Activated CD4-positive, alpha-beta memory T cell treated with anti-CD3 and anti-CD28 coated beads, Interleukin-2, amount 10 ng/mL, durations not matched to agents 7 days and 5 days (primary cell): ENCODE results near the gene TOGARAM2. TPM values are rescaled to one million over a fixed set of nuclear protein-coding genes. Genes with fewer than 3 reads are reported as not detected.

ENCODE experiments used
- CTCF ChIA-PET: fragments of 350-600 bp; sonication (Branson Sonifier 250); formaldehyde crosslinking; loops from one replicate; lab custom pipeline; 2021; ENCODE audit warnings: antibody characterized with exemption, inconsistent platforms; lab: Charles Lee
- POLR2A ChIA-PET: fragments of 350-600 bp; sonication (Branson Sonifier 250); formaldehyde crosslinking; loops from one replicate; lab custom pipeline; 2021; ENCODE audit warnings: antibody characterized with exemption; lab: Charles Lee
- DNase-seq: peaks from one replicate; pipeline ENCODE4 v3.0.0-alpha.2; 2020
- H3K27ac Mint-ChIP-seq: one replicate; pipeline ENCODE4 v1.8.0; 2021; ENCODE audit warnings: mild to moderate bottlenecking, mixed read lengths
- H3K27me3 Mint-ChIP-seq: one replicate; pipeline ENCODE4 v1.8.0; 2021; ENCODE audit warnings: mixed read lengths
- H3K36me3 Mint-ChIP-seq: one replicate; pipeline ENCODE4 v1.8.0; 2021; ENCODE audit warnings: low read depth, mixed read lengths
- H3K4me1 Mint-ChIP-seq: one replicate; pipeline ENCODE4 v1.8.0; 2021; ENCODE audit warnings: mixed read lengths
- H3K4me3 Mint-ChIP-seq: one replicate; pipeline ENCODE4 v1.8.0; 2021; ENCODE audit warnings: mild to moderate bottlenecking, mixed read lengths
- H3K9me3 Mint-ChIP-seq: one replicate; pipeline ENCODE4 v1.8.0; 2021; ENCODE audit warnings: mixed read lengths
- total RNA-seq, 2 experiments: library from RNA; stranded (reverse); gene quantifications; one replicate each; pipeline ENCODE4 v1.2.3, GENCODE V29; 2021

The TOGARAM2 gene
- total RNA-seq, 2 experiments from 2014 or later, result 8.9 to 10.3 TPM

DNA sequence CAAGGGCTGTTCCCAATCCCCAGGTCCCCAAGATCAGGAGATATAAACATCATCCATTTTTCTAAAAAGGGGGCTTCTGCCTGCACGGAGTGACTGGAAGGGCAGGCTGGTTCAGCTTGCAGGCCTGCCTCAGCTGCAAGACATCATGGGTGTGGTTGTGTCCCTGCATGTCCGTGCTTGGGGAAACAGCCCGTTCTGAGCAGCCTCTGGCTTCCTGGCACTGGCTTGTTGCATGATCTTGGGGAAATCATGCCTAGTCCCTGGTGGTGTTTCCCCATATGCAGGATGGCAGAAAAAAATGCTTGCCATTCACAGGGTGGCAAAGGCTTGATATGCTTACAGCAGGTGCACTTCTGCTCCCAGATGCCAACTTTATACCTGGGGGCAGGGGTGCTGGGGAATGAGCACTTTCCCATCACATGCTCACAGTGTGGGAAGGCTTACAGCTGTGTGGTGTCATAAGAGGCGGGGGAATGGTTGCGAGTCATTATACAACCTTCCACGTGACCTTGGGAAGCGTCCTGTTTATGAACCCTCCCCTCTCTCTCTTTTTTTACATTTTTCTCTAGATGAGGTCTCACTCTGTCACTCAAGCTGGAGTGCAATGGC is 86.0 kb downstream of the TOGARAM2 start:
- ChIA-PET CTCF (no interaction called here), POLR2A (interaction anchor here (0.6 kb wide), 1 partner anchor 47 kb away, joined by 3 read pairs; no protein-coding TSS in a partner anchor)
- H3K9me3 Mint-ChIP-seq, result no peaks in the 10 kb centered on the region
- no peaks in the 10 kb centered on the region for H3K27me3 Mint-ChIP-seq
- no peak overlapping the region for H3K4me3 Mint-ChIP-seq
- H3K27ac Mint-ChIP-seq, result no peak overlapping the region
- DNase-seq, result no peak
- H3K4me1 Mint-ChIP-seq, result no peaks in the 10 kb centered on the region
- H3K36me3 Mint-ChIP-seq, result no peaks in the 10 kb centered on the region

DNA sequence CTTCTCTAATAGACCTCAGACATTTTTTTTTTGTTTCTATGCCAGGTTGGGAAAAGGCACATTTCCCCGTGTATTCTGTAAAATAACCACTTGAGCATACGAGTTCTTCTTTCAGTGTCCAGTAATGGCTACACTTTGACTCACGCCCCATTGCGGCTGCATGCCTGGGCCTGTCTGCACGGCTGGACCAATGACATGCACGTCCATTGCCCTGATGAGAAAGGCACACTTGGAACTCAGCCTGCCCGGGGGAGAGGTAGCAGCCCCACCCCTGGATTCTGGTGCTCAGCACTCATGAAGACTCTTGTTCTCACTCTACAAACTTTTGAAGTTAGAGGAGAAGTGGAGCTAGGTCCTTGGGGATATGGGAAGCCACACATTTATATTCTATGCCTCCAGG is 87.4 kb downstream of the TOGARAM2 start:
- H3K36me3 Mint-ChIP-seq, result no peaks in the 10 kb centered on the region
- CTCF ChIA-PET, result no interaction called here
- no peak for DNase-seq

DNA sequence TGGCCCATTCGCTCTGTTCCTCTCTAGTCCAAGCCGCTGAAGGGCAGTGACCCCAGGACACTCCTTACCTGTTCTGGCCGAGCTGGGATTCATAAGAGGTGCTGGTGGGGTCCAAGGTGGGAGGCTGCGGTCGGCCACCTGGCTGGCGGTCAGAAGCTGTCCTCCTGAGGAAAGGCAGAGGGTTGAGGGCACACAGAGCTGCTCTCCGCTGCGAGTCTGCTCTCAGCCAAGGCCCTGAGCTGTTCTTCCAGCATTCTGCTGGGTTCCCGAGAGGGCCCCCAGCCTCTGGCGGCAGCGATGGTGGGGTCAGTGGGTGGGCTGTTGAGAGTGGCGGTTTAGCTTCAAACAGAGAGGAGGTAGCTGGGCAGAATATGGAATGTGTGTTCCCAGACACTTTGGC is 89.4 kb downstream of the TOGARAM2 start:
- no peaks in the 10 kb centered on the region for H3K9me3 Mint-ChIP-seq
- DNase-seq, result no peak
- H3K36me3 Mint-ChIP-seq, result no peaks in the 10 kb centered on the region
- no peaks in the 10 kb centered on the region for H3K4me1 Mint-ChIP-seq
- ChIA-PET POLR2A (no interaction called here), CTCF (no interaction called here)
- no peak overlapping the region for H3K4me3 Mint-ChIP-seq
- H3K27me3 Mint-ChIP-seq, result no peaks in the 10 kb centered on the region
- no peak overlapping the region for H3K27ac Mint-ChIP-seq

More for the DNA sequence above, 87.4 kb downstream of the TOGARAM2 start:
- Mint-ChIP-seq H3K27me3 (no peaks in the 10 kb centered on the region), H3K9me3 (no peaks in the 10 kb centered on the region), H3K4me3 (no peak overlapping the region), H3K4me1 (no peaks in the 10 kb centered on the region), H3K27ac (no peak overlapping the region)
- POLR2A ChIA-PET, result no interaction called here

DNA sequence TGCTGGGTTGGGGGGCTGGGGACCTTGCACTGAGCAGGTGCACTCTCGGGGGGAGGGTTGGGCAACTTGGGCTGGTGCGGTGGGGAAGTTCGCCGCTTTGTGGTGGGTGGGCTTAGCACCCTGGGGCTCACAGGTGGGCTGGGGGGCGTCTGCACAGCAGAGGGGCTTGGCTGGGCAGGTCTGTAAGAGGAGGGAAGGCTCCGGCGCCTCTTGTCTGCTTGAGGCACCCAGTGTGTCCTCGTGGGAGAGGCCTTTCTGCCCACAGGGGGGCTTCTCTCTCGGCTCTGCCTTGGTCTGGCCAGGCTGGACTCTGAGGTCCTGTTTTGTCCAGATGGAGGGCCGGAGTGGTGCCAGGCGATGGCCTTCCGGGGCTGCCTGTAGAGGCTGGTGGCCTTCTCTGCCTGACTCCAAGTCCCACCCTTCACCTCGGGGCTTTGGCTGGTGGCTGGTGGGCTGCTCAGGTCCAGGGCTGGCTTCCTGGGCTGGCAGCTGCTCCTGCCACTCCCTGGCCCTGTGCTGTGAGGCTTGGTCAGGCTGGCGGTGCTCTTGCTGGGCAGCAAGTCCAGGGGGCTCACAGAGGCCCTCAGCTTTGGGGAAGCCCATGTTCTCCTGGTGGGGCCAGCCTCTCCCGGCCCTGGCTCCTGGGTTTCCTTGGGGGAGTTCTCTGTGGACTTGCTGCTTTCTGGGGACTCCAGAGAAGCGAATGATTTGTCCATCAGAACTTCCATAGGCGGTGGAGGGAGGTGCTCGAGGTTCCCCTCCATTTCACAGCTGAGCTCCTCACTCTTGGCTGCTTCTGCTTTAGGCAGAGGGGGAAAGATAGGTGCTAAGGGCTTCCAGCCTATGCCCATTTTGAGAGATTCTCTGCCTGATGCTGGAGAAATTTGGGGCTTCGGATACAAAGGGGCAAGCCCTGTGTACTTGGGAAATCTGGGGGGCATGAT is 90.2 kb downstream of the TOGARAM2 start:
- no peaks in the 10 kb centered on the region for H3K27me3 Mint-ChIP-seq
- no peaks in the 10 kb centered on the region for H3K4me1 Mint-ChIP-seq
- CTCF ChIA-PET, result no interaction called here
- H3K36me3 Mint-ChIP-seq, result no peaks in the 10 kb centered on the region
- no peak overlapping the region for H3K4me3 Mint-ChIP-seq
- H3K27ac Mint-ChIP-seq, result no peak overlapping the region
- no peak for DNase-seq
- POLR2A ChIA-PET, result no interaction called here
- no peaks in the 10 kb centered on the region for H3K9me3 Mint-ChIP-seq

DNA sequence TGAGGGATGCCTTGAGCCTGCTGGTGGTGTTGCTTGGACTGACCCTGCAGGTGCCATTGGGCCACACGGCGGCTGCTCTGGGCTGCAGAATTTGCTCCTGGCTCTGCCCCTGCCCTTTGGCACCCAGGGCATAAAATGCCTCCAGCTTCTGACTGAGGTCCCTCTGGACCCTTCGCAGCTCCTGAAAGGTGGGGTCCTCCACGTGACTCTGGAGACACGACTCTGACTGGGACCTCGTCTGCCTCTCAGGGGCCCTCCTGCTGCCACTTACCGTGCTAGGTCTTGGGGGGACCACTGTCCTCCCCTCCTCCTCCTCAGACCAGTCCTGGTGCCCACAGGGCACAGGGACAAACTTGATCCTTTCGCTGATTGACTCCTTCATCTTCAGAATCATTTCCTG is 91.2 kb downstream of the TOGARAM2 start:
- H3K9me3 Mint-ChIP-seq, result no peaks in the 10 kb centered on the region
- ChIA-PET CTCF (no interaction called here), POLR2A (no interaction called here)
- no peaks in the 10 kb centered on the region for H3K36me3 Mint-ChIP-seq
- no peak overlapping the region for H3K27ac Mint-ChIP-seq
- H3K4me1 Mint-ChIP-seq, result no peaks in the 10 kb centered on the region
- no peak for DNase-seq
- H3K27me3 Mint-ChIP-seq, result no peaks in the 10 kb centered on the region
- no peak overlapping the region for H3K4me3 Mint-ChIP-seq

DNA sequence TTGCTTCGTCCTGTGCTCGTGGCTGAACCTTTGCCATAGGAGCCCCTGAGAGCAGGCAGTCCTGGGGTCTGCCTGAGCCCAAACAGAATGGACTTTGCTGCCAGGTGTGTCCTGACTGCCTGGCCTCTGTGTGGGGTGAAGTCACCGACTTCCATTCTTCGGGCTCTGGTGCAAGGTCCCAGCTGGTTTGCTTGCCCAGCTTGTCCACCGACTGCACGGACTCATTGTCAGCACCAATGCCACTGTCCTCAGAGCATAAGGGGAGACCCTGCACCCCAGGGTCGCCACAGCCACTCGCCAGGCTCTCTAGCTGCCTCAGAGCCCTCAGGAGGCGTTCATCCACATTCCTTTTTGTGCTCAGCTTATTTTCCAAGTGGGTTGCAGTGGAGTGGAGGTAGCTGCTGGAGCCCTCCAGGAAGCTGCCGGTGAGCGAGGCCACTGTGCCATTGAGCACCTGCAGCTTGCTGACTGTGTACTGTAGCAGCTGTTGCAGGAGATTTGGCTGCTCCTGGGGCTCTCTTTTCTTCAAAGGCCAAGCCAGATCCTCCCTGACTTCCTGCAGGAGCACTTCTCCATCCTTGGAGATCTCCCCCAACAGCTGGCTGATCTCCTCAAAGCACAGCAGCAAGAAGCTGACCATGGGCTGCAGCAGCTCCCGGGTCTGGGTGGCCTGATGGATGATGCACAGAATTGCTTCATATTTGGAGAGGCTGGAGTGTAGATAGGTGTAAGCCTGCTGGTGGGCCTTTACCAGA is 92.0 kb downstream of the TOGARAM2 start:
- Mint-ChIP-seq H3K36me3 (no peaks in the 10 kb centered on the region), H3K4me3 (no peak overlapping the region), H3K9me3 (no peaks in the 10 kb centered on the region), H3K4me1 (no peaks in the 10 kb centered on the region), H3K27me3 (no peaks in the 10 kb centered on the region), H3K27ac (no peak overlapping the region)
- POLR2A ChIA-PET, result no interaction called here
- CTCF ChIA-PET, result interaction anchor here (0.7 to 1.1 kb wide), 2 partner anchors 16 to 58 kb away, joined by 3 read pairs; no protein-coding TSS in a partner anchor
- no peak for DNase-seq

DNA sequence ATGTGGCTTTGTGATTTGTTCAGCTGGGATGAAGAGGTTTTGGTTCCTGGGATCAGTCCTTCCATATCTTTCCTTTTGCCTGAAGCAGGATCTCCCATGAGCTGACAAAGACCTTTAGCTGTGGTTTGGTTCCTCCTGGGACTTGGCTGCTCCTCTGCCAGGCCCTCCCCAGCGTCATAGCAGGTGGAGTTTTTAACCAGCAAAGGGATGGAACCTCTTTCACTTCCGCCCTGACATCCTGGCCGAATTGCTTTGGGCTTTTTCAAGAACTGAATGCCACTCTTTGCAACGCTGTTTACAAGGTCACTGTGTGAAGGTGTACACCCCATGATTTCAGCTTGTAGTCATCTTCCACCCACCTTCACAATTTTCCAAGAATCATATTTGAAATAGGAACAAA is 92.8 kb downstream of the TOGARAM2 start:
- ChIA-PET POLR2A (no interaction called here), CTCF (interaction anchor here (0.7 kb wide), 1 partner anchor 16 kb away, joined by 3 read pairs; no protein-coding TSS in a partner anchor)
- no peak for DNase-seq
- Mint-ChIP-seq H3K27me3 (no peaks in the 10 kb centered on the region), H3K4me1 (no peaks in the 10 kb centered on the region), H3K9me3 (no peaks in the 10 kb centered on the region), H3K36me3 (no peaks in the 10 kb centered on the region), H3K27ac (no peak overlapping the region), H3K4me3 (no peak overlapping the region)

DNA sequence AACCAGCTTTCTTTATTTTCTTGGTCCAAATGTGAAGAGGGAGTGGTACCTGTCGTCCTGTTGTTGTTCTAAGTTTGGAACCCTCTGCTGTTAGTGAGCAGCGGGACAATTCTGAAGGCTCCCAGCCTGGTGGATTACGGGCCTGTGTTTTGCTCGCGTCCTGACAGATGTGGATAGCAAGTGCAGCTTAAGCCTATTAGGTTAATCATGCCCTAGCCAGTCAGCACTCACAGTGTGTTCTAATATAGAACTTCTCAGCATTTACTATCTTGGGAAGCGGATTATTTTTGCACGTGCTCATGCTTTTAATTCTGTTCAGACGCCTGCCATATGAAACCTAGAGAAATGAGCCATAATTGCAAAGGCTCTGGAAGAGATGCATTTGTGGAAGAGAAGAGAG is 93.3 kb downstream of the TOGARAM2 start, which contains the start of gene PCARE:
PCARE (minus strand) TSS at position 113 of the 400 bp plus-strand sequence. CDS start 262 bp downstream, outside the sequence.
- POLR2A ChIA-PET, result no interaction called here
- Mint-ChIP-seq H3K9me3 (no peaks in the 10 kb centered on the region), H3K27ac (no peak within 1 kb of the TSS), H3K4me3 (no peak within 1 kb of the TSS), H3K36me3 (no peaks in the 10 kb centered on the region), H3K4me1 (no peaks in the 10 kb centered on the region), H3K27me3 (no peaks in the 10 kb centered on the region)
- CTCF ChIA-PET, result no interaction called here
- DNase-seq, result no peak

DNA sequence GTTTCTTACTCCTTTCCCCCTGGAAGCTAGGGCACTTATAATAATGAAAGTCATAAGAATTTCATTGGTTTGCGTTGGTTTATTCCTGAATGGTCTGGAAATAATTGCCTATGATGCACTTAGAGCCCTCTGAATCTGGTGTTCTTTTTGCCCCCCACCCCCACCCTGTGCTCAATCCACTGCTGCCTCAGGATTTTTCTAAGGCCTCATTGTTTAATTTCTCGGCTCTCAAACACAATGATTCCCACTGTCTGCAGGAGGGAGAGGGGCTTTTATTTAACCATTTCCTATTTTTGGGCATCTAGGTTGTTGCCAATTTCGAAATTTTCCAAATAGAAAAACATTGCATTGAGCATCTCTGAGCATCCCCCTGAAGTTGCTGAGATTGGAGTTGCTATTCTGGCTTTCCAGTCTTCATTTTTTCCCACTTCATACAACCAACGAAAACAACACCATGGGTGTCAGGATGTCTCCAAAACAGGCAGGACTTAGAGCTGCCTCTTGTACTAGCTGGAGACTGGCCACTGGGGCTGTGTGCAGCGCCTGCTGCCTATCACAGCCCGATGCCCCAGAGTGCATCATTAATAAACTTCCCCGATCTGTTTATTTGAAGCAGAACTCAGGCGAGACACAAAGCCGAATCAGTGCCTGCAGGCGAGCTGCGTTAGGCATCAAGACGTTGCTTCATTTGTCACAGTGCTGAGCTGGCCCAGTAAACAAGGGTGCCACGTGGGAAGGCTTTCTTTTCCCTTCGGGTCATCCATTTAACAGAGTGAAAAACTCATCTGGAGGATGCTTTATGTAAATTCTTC is 95.0 kb downstream of the TOGARAM2 start:
- Mint-ChIP-seq H3K27ac (no peak overlapping the region), H3K27me3 (no peaks in the 10 kb centered on the region), H3K4me1 (no peaks in the 10 kb centered on the region), H3K4me3 (no peak overlapping the region), H3K9me3 (peaks cover 3% of the 10 kb centered on the region), H3K36me3 (no peaks in the 10 kb centered on the region)
- ChIA-PET CTCF (interaction anchor here (1.6 kb wide), 1 partner anchor 117 kb away, joined by 6 read pairs; no protein-coding TSS in a partner anchor), POLR2A (no interaction called here)
- DNase-seq, result no peak

DNA sequence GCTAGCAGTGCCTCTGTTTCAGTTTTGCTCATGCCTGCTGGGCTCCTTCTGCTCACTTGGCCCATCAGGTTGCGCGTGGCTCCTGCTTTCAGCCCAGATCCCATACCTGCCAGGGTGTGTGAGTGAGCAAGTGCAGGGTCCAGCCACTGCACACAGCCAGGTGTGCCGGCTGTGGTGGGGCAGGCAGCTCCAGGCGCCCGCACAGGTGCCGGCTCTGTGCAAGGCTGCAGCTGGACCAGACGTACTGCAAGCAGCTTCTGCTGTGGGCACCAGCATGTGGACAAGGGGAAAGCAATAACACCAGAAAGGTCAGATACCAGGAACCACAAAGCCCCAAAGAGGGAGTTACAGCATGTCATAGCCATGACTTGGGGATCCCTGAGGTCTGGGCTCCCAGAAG is 98.8 kb downstream of the TOGARAM2 start:
- POLR2A ChIA-PET, result no interaction called here
- no peak overlapping the region for H3K4me3 Mint-ChIP-seq
- H3K36me3 Mint-ChIP-seq, result no peaks in the 10 kb centered on the region
- H3K27ac Mint-ChIP-seq, result no peak overlapping the region
- no peaks in the 10 kb centered on the region for H3K27me3 Mint-ChIP-seq
- CTCF ChIA-PET, result no interaction called here
- no peak for DNase-seq
- no peaks in the 10 kb centered on the region for H3K4me1 Mint-ChIP-seq
- H3K9me3 Mint-ChIP-seq, result peaks cover 3% of the 10 kb centered on the region

DNA sequence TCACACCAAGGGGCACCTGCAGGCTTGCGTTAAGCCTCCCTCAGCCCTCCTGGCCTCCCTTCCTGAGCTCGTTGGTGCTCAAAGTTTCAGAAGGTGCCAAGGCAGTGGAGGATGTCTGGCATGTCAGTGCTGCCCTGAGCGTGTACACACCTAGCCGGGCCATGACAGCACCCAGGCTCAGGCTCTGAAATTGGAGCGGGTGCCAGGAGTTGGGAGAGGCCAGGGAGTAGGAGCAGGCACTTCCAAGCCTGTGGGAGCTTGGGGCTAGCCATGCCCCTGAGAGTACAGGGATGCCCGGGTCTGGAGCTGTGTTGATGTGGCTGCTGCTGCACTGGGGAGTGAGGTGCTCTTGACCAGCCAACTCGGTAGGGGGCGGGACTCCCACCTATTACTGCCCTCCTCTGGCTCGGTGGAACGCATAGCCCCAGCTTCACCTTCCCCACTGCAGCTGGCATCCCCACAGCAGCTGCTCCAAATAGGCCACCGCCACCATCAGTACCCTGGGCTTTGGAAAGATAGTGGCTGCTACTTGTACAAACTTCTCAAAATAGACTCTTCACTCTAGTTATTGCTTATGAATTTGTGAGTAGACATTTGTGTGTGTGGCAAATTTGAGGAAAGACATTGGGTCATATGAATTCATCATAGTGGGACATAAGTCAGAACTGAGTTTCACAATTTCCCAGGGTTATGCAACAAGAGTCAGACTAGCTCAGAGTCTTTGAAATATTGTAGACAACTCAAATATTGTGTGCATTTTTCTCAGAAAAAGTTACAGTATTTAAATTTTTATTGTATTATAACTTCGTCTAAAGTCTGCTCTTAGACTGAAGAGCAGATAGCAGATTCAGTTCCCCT is 100.0 kb downstream of the TOGARAM2 start:
- Mint-ChIP-seq H3K36me3 (no peaks in the 10 kb centered on the region), H3K4me3 (no peak overlapping the region), H3K27ac (no peak overlapping the region), H3K9me3 (peaks cover 3% of the 10 kb centered on the region), H3K27me3 (no peaks in the 10 kb centered on the region), H3K4me1 (no peaks in the 10 kb centered on the region)
- ChIA-PET CTCF (no interaction called here), POLR2A (no interaction called here)
- no peak for DNase-seq
